SK-N-SH (cell line): ENCODE results near the gene PHLDA3. TPM values are rescaled to one million over a fixed set of nuclear protein-coding genes. Genes with fewer than 3 reads are reported as not detected.
A peak's percentile ranks its signal among the peaks of the same experiment; 100 is the strongest.

Experiments
- CTCF ChIA-PET: fragments of 300-600, 350-600 bp; formaldehyde crosslinking; extraction: SDS; loops from one replicate; lab custom pipeline; 2021; lab: Yijun Ruan, JAX
- POLR2A ChIA-PET: fragments of 350-600 bp; sonication (Branson Sonifier 250); formaldehyde crosslinking; extraction: SDS; loops from one replicate; lab custom pipeline; 2020; ENCODE audit warnings: antibody characterized with exemption, inconsistent platforms; lab: Yijun Ruan, JAX
- DNase-seq: peaks from one replicate; pipeline ENCODE4 v3.0.0; 2012
- H2AFZ ChIP-seq: fragments of 200-600 bp; sonication (generic); 2 replicates; pipeline ENCODE4 v1.8.1; 2016; ENCODE audit warnings: antibody characterized with exemption, mild to moderate bottlenecking, low read depth
- H3F3A ChIP-seq: fragments of 200-600 bp; sonication (generic); replicated peaks from 2 replicates; pipeline ENCODE3; 2016; ENCODE audit warnings: antibody characterized with exemption, mild to moderate bottlenecking; ENCODE audit not compliant: insufficient read depth
- H3K27ac ChIP-seq, 2 experiments: fragments of 200-500 bp in 1 of 2; fragments of 200-600 bp in 1 of 2; sonication (Bioruptor generic) in 1 of 2; sonication (generic), shearing (Covaris generic) in 1 of 2; 2 replicates each; pipeline versions ENCODE4 v1.5.1 to v1.6.1; 2014 to 2016; ENCODE audit warnings: low read depth in 2 of 2, inconsistent platforms in 1 of 2, low read length in 1 of 2, mild to moderate bottlenecking in 1 of 2, mixed read lengths in 1 of 2
- H3K27me3 ChIP-seq: fragments of 200-600 bp; sonication (generic), shearing (Covaris generic); 2 replicates; pipeline ENCODE4 v1.6.1; 2016; ENCODE audit warnings: mixed run types; ENCODE audit not compliant: insufficient read depth
- H3K36me3 ChIP-seq, 2 experiments: fragments of 200-500 bp in 1 of 2; fragments of 200-600 bp in 1 of 2; sonication (Bioruptor generic) in 1 of 2; sonication (generic) in 1 of 2; replicated peaks in 1 of 2; 2 replicates each; pipeline versions ENCODE3 to v1.5.1; 2014 to 2016; ENCODE audit warnings: low read length in 1 of 2, mild to moderate bottlenecking in 1 of 2; ENCODE audit not compliant: insufficient read depth in 2 of 2, control insufficient read depth in 1 of 2
- H3K4me1 ChIP-seq, 2 experiments: fragments of 200-500 bp in 1 of 2; fragments of 200-600 bp in 1 of 2; sonication (Bioruptor generic) in 1 of 2; sonication (generic), shearing (Covaris generic) in 1 of 2; 2 replicates each; pipeline versions ENCODE4 v1.5.1 to v1.6.1; 2014 to 2016; ENCODE audit warnings: low read depth in 1 of 2, low read length in 1 of 2, mixed run types in 1 of 2; ENCODE audit not compliant: insufficient read depth in 2 of 2, control insufficient read depth in 1 of 2
- H3K4me2 ChIP-seq: fragments of 200-600 bp; sonication (generic), shearing (Covaris generic); 2 replicates; pipeline ENCODE4 v1.6.1; 2017; ENCODE audit warnings: mixed run types
- H3K4me3 ChIP-seq, 2 experiments: fragments of 200-500 bp in 1 of 2; fragments of 200-600 bp in 1 of 2; sonication (Bioruptor generic) in 1 of 2; sonication (generic), shearing (Covaris generic) in 1 of 2; 2 replicates each; pipeline versions ENCODE4 v1.5.1 to v1.8.1; 2014 to 2016; ENCODE audit warnings: low read depth in 2 of 2, inconsistent platforms in 1 of 2, low read length in 1 of 2, mild to moderate bottlenecking in 1 of 2, mixed read lengths in 1 of 2, moderate library complexity in 1 of 2
- H3K79me2 ChIP-seq: fragments of 200-600 bp; sonication (generic); 2 replicates; pipeline ENCODE4 v1.8.1; 2017; ENCODE audit warnings: mild to moderate bottlenecking; ENCODE audit not compliant: insufficient read depth
- H3K9ac ChIP-seq: fragments of 200-600 bp; sonication (generic); 2 replicates; pipeline ENCODE4 v1.6.1; 2017; ENCODE audit warnings: mixed run types
- H3K9me2 ChIP-seq: fragments of 200-600 bp; sonication (generic); 2 replicates; pipeline ENCODE4 v1.6.1; 2017; ENCODE audit warnings: mixed run types
- H3K9me3 ChIP-seq: fragments of 200-600 bp; sonication (generic); 2 replicates; pipeline ENCODE4 v1.6.1; 2017; ENCODE audit warnings: mixed run types, mild to moderate bottlenecking, moderate library complexity
- H4K20me1 ChIP-seq: fragments of 200-600 bp; sonication (generic); 2 replicates; pipeline ENCODE4 v1.6.1; 2017; ENCODE audit warnings: mild to moderate bottlenecking, mixed run types; ENCODE audit not compliant: insufficient read depth
- ELF1 ChIP-seq: IDR thresholded peaks from 2 replicates; pipeline ENCODE4 v1.4.0; 2012
- FOXM1 ChIP-seq: IDR thresholded peaks from 2 replicates; pipeline ENCODE4 v1.4.0; 2012; ENCODE audit warnings: low read depth, mild to moderate bottlenecking
- IRF3 ChIP-seq: fragments of 150-350 bp; IDR thresholded peaks from 2 replicates; pipeline ENCODE4 v1.6.1; 2016; ENCODE audit warnings: mild to moderate bottlenecking, low read depth, low read length
- MXI1 ChIP-seq: IDR thresholded peaks from 2 replicates; pipeline ENCODE4 v1.6.1; 2012; ENCODE audit warnings: mild to moderate bottlenecking, low read depth, low read length, improper control_type of control experiment
- POLR2AphosphoS5 ChIP-seq: IDR thresholded peaks from 2 replicates; pipeline ENCODE4 v1.6.1; 2012; ENCODE audit warnings: low read depth, low read length
- RAD21 ChIP-seq: IDR thresholded peaks from 2 replicates; pipeline ENCODE4 v1.6.1; 2012; ENCODE audit warnings: mild to moderate bottlenecking, low read length
- RCOR1 ChIP-seq: fragments of 150-350 bp; IDR thresholded peaks from 2 replicates; pipeline ENCODE4 v1.6.1; 2017; ENCODE audit warnings: antibody characterized with exemption, low read length
- REST ChIP-seq: IDR thresholded peaks from 2 replicates; pipeline ENCODE4 v1.6.1; 2012; ENCODE audit warnings: mild to moderate bottlenecking, low read depth, low read length, moderate library complexity
- SIN3A ChIP-seq: IDR thresholded peaks from 2 replicates; pipeline ENCODE4 v1.6.1; 2012; ENCODE audit warnings: low read depth, mild to moderate bottlenecking, low read length, moderate library complexity, borderline replicate concordance
- TAF1 ChIP-seq: IDR thresholded peaks from 2 replicates; pipeline ENCODE4 v1.6.1; 2012; ENCODE audit warnings: low read depth, mild to moderate bottlenecking, low read length, moderate library complexity, borderline replicate concordance
- USF1 ChIP-seq: IDR thresholded peaks from 2 replicates; pipeline ENCODE4 v1.4.0; 2012; ENCODE audit warnings: low read depth, borderline replicate concordance
- WGBS: methylation state at CpG from one replicate; pipeline ENCODE4 v1.1.6; 2017; ENCODE audit warnings: low lambda C conversion rate; 5-methylcytosine and 5-hydroxymethylcytosine counted together
- polyA plus RNA-seq, 3 experiments: library from polyadenylated mRNA; depleted of rRNA; stranded (reverse); fragments of >200 nt; gene quantifications; 2 replicates each; pipeline ENCODE4 v1.2.3, GENCODE V29; 2012

PHLDA3 gene
- polyA plus RNA-seq, 1 of the 3 experiments (the other 2 are of a cell fraction), result 105 TPM

- Histone ChIP-seq H3K27ac (peak overlapping the region in 1 of 2 experiments; percentile 93; a peak in 1 of 4 replicates), H4K20me1 (peaks cover 11% of the 10 kb centered on the region; the same call in 1 of the 2 replicates), H3K4me3 (no peak overlapping the region), H3K9ac (no peak overlapping the region), H3F3A (peaks cover 14% of the 10 kb centered on the region), H2AFZ (no peak overlapping the region), H3K27me3 (no peaks in the 10 kb centered on the region), H3K4me2 (no peak overlapping the region), H3K9me3 (no peaks in the 10 kb centered on the region), H3K4me1 (peaks cover 27 to 35% of the 10 kb centered on the region in 2 experiments; a peak in 3 of 4 replicates), H3K9me2 (no peaks in the 10 kb centered on the region), H3K36me3 (no peaks in the 10 kb centered on the region), H3K79me2 (peaks cover 94% of the 10 kb centered on the region)
- POLR2A ChIA-PET, result interaction anchor here (0.8 to 1.8 kb wide), 2 partner anchors 15 to 33 kb away, joined by 3 to 6 read pairs; partner anchors contain the start of gene PHLDA3
- CTCF ChIA-PET, result interaction anchor here (1.1 to 31.9 kb wide), 4 partner anchors 11 to 67 kb away, joined by 3 to 860 read pairs (median 54); no protein-coding TSS in a partner anchor
- TF ChIP-seq RCOR1 (no peak), ELF1 (no peak), POLR2AphosphoS5 (no peak), TAF1 (no peak), IRF3 (no peak), MXI1 (no peak), FOXM1 (no peak), RAD21 (no peak), SIN3A (no peak), USF1 (no peak), REST (no peak)
- no peak for DNase-seq
- WGBS, result 92% methylated on average over 6 of the region's 10 CpGs
Observed at GRCh38 chr1:201501812-201502510, 33.0 kb upstream of the PHLDA3 start.
